SK-N-SH (cell line): ENCODE results near the gene ADCY10. TPM values are rescaled to one million over a fixed set of nuclear protein-coding genes. Genes with fewer than 3 reads are reported as not detected.

Experiments
- CTCF ChIA-PET: fragments of 300-600, 350-600 bp; formaldehyde crosslinking; extraction: SDS; loops from one replicate; lab custom pipeline; 2021; lab: Yijun Ruan, JAX
- POLR2A ChIA-PET: fragments of 350-600 bp; sonication (Branson Sonifier 250); formaldehyde crosslinking; extraction: SDS; loops from one replicate; lab custom pipeline; 2020; ENCODE audit warnings: antibody characterized with exemption, inconsistent platforms; lab: Yijun Ruan, JAX
- DNase-seq: peaks from one replicate; pipeline ENCODE4 v3.0.0; 2012
- H2AFZ ChIP-seq: fragments of 200-600 bp; sonication (generic); 2 replicates; pipeline ENCODE4 v1.8.1; 2016; ENCODE audit warnings: antibody characterized with exemption, mild to moderate bottlenecking, low read depth
- H3F3A ChIP-seq: fragments of 200-600 bp; sonication (generic); replicated peaks from 2 replicates; pipeline ENCODE3; 2016; ENCODE audit warnings: antibody characterized with exemption, mild to moderate bottlenecking; ENCODE audit not compliant: insufficient read depth
- H3K27ac ChIP-seq, 2 experiments: fragments of 200-500 bp in 1 of 2; fragments of 200-600 bp in 1 of 2; sonication (Bioruptor generic) in 1 of 2; sonication (generic), shearing (Covaris generic) in 1 of 2; 2 replicates each; pipeline versions ENCODE4 v1.5.1 to v1.6.1; 2014 to 2016; ENCODE audit warnings: low read depth in 2 of 2, inconsistent platforms in 1 of 2, low read length in 1 of 2, mild to moderate bottlenecking in 1 of 2, mixed read lengths in 1 of 2
- H3K27me3 ChIP-seq: fragments of 200-600 bp; sonication (generic), shearing (Covaris generic); 2 replicates; pipeline ENCODE4 v1.6.1; 2016; ENCODE audit warnings: mixed run types; ENCODE audit not compliant: insufficient read depth
- H3K36me3 ChIP-seq, 2 experiments: fragments of 200-500 bp in 1 of 2; fragments of 200-600 bp in 1 of 2; sonication (Bioruptor generic) in 1 of 2; sonication (generic) in 1 of 2; replicated peaks in 1 of 2; 2 replicates each; pipeline versions ENCODE3 to v1.5.1; 2014 to 2016; ENCODE audit warnings: low read length in 1 of 2, mild to moderate bottlenecking in 1 of 2; ENCODE audit not compliant: insufficient read depth in 2 of 2, control insufficient read depth in 1 of 2
- H3K4me1 ChIP-seq, 2 experiments: fragments of 200-500 bp in 1 of 2; fragments of 200-600 bp in 1 of 2; sonication (Bioruptor generic) in 1 of 2; sonication (generic), shearing (Covaris generic) in 1 of 2; 2 replicates each; pipeline versions ENCODE4 v1.5.1 to v1.6.1; 2014 to 2016; ENCODE audit warnings: low read depth in 1 of 2, low read length in 1 of 2, mixed run types in 1 of 2; ENCODE audit not compliant: insufficient read depth in 2 of 2, control insufficient read depth in 1 of 2
- H3K4me2 ChIP-seq: fragments of 200-600 bp; sonication (generic), shearing (Covaris generic); 2 replicates; pipeline ENCODE4 v1.6.1; 2017; ENCODE audit warnings: mixed run types
- H3K4me3 ChIP-seq, 2 experiments: fragments of 200-500 bp in 1 of 2; fragments of 200-600 bp in 1 of 2; sonication (Bioruptor generic) in 1 of 2; sonication (generic), shearing (Covaris generic) in 1 of 2; 2 replicates each; pipeline versions ENCODE4 v1.5.1 to v1.8.1; 2014 to 2016; ENCODE audit warnings: low read depth in 2 of 2, inconsistent platforms in 1 of 2, low read length in 1 of 2, mild to moderate bottlenecking in 1 of 2, mixed read lengths in 1 of 2, moderate library complexity in 1 of 2
- H3K79me2 ChIP-seq: fragments of 200-600 bp; sonication (generic); 2 replicates; pipeline ENCODE4 v1.8.1; 2017; ENCODE audit warnings: mild to moderate bottlenecking; ENCODE audit not compliant: insufficient read depth
- H3K9ac ChIP-seq: fragments of 200-600 bp; sonication (generic); 2 replicates; pipeline ENCODE4 v1.6.1; 2017; ENCODE audit warnings: mixed run types
- H3K9me2 ChIP-seq: fragments of 200-600 bp; sonication (generic); 2 replicates; pipeline ENCODE4 v1.6.1; 2017; ENCODE audit warnings: mixed run types
- H3K9me3 ChIP-seq: fragments of 200-600 bp; sonication (generic); 2 replicates; pipeline ENCODE4 v1.6.1; 2017; ENCODE audit warnings: mixed run types, mild to moderate bottlenecking, moderate library complexity
- H4K20me1 ChIP-seq: fragments of 200-600 bp; sonication (generic); 2 replicates; pipeline ENCODE4 v1.6.1; 2017; ENCODE audit warnings: mild to moderate bottlenecking, mixed run types; ENCODE audit not compliant: insufficient read depth
- CHD2 ChIP-seq: fragments of 150-350 bp; IDR thresholded peaks from 2 replicates; pipeline ENCODE4 v1.6.1; 2018; ENCODE audit warnings: low read length; ENCODE audit not compliant: partially characterized antibody
- ELF1 ChIP-seq: IDR thresholded peaks from 2 replicates; pipeline ENCODE4 v1.4.0; 2012
- EZH2phosphoT487 ChIP-seq: fragments of 200-600 bp; sonication (generic); IDR thresholded peaks from 2 replicates; pipeline ENCODE4 v1.6.1; 2017; ENCODE audit warnings: low read depth, mixed run types, mild to moderate bottlenecking, antibody characterized with exemption, moderate library complexity, borderline replicate concordance
- FOSL2 ChIP-seq: IDR thresholded peaks from 2 replicates; pipeline ENCODE4 v1.4.0; 2012; ENCODE audit warnings: low read depth, mild to moderate bottlenecking, moderate library complexity, borderline replicate concordance
- FOXJ3 ChIP-seq: sonication (generic); formaldehyde crosslinking; IDR thresholded peaks from 2 replicates; pipeline ENCODE4 v1.5.1; 2020; ENCODE audit warnings: mild to moderate bottlenecking, missing genetic modification reagents
- GABPA ChIP-seq: IDR thresholded peaks from 2 replicates; pipeline ENCODE4 v1.4.0; 2012; ENCODE audit warnings: low read depth, mild to moderate bottlenecking
- GATA2 ChIP-seq: sonication (generic); formaldehyde crosslinking; IDR thresholded peaks from 2 replicates; pipeline ENCODE4 v1.5.0; 2020; ENCODE audit warnings: mild to moderate bottlenecking, missing genetic modification reagents
- MEF2A ChIP-seq: IDR thresholded peaks from 2 replicates; pipeline ENCODE4 v1.4.0; 2012; ENCODE audit warnings: low read depth, borderline replicate concordance
- MXI1 ChIP-seq: IDR thresholded peaks from 2 replicates; pipeline ENCODE4 v1.6.1; 2012; ENCODE audit warnings: mild to moderate bottlenecking, low read depth, low read length, improper control_type of control experiment
- NRF1 ChIP-seq: IDR thresholded peaks from 2 replicates; pipeline ENCODE4 v1.6.1; 2012; ENCODE audit warnings: low read depth, mild to moderate bottlenecking, low read length
- RAD21 ChIP-seq: IDR thresholded peaks from 2 replicates; pipeline ENCODE4 v1.6.1; 2012; ENCODE audit warnings: mild to moderate bottlenecking, low read length
- RCOR1 ChIP-seq: fragments of 150-350 bp; IDR thresholded peaks from 2 replicates; pipeline ENCODE4 v1.6.1; 2017; ENCODE audit warnings: antibody characterized with exemption, low read length
- RFX5 ChIP-seq: IDR thresholded peaks from 2 replicates; pipeline ENCODE4 v1.6.1; 2012; ENCODE audit warnings: mild to moderate bottlenecking, improper control_type of control experiment, low read length
- TAF1 ChIP-seq: IDR thresholded peaks from 2 replicates; pipeline ENCODE4 v1.6.1; 2012; ENCODE audit warnings: low read depth, mild to moderate bottlenecking, low read length, moderate library complexity, borderline replicate concordance
- WGBS: methylation state at CpG from one replicate; pipeline ENCODE4 v1.1.6; 2017; ENCODE audit warnings: low lambda C conversion rate; 5-methylcytosine and 5-hydroxymethylcytosine counted together
- polyA plus RNA-seq, 3 experiments: library from polyadenylated mRNA; depleted of rRNA; stranded (reverse); fragments of >200 nt; gene quantifications; 2 replicates each; pipeline ENCODE4 v1.2.3, GENCODE V29; 2012
- TF ChIP-seq, protein P1 (sequence below): IDR thresholded peaks from 2 replicates; pipeline ENCODE4 v1.6.1; 2012; ENCODE audit warnings: mild to moderate bottlenecking, low read depth, low read length, moderate library complexity

Gene ADCY10
- polyA plus RNA-seq, 1 of the 3 experiments (the other 2 are of a cell fraction), result 0.10 TPM

DNA sequence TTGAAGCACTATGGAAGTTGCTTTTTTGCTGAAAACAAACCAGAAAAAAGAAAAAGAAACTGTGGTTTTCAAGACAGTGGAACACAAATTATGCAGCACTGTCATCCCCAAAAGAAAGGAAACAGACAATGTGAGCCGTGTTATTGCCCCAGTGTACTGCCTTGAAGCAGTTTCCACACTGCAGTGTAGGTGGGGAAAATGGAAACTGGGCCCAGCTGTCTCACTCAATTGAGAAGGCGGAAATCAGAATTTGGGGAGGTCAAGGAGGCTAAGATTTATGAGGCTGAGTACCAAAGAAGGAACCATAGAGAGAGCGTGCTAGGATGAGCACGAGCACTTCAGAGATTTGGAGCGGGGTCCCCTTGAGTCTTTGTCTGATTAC lies 136.7 kb downstream of the ADCY10 start:
- Histone ChIP-seq H4K20me1 (no peaks in the 10 kb centered on the region), H3K27ac (no peak overlapping the region), H3K4me2 (no peak overlapping the region), H3K79me2 (no peaks in the 10 kb centered on the region), H3F3A (peaks cover 8% of the 10 kb centered on the region), H2AFZ (no peak overlapping the region), H3K9ac (no peak overlapping the region), H3K4me3 (no peak overlapping the region), H3K9me3 (0 out of 2 replicates have a peak, but pooled peaks cover 7% of the 10 kb centered on the region), H3K4me1 (peaks cover 0 to 21% of the 10 kb centered on the region in 2 experiments; a peak in 1 of 4 replicates), H3K36me3 (peaks cover 64 to 67% of the 10 kb centered on the region in 2 experiments), H3K27me3 (no peaks in the 10 kb centered on the region), H3K9me2 (no peaks in the 10 kb centered on the region)
- WGBS, result 97% methylated on average over 5 of the region's 5 CpGs
- TF ChIP-seq FOSL2, result no peak
- TF ChIP-seq, protein P1, sequence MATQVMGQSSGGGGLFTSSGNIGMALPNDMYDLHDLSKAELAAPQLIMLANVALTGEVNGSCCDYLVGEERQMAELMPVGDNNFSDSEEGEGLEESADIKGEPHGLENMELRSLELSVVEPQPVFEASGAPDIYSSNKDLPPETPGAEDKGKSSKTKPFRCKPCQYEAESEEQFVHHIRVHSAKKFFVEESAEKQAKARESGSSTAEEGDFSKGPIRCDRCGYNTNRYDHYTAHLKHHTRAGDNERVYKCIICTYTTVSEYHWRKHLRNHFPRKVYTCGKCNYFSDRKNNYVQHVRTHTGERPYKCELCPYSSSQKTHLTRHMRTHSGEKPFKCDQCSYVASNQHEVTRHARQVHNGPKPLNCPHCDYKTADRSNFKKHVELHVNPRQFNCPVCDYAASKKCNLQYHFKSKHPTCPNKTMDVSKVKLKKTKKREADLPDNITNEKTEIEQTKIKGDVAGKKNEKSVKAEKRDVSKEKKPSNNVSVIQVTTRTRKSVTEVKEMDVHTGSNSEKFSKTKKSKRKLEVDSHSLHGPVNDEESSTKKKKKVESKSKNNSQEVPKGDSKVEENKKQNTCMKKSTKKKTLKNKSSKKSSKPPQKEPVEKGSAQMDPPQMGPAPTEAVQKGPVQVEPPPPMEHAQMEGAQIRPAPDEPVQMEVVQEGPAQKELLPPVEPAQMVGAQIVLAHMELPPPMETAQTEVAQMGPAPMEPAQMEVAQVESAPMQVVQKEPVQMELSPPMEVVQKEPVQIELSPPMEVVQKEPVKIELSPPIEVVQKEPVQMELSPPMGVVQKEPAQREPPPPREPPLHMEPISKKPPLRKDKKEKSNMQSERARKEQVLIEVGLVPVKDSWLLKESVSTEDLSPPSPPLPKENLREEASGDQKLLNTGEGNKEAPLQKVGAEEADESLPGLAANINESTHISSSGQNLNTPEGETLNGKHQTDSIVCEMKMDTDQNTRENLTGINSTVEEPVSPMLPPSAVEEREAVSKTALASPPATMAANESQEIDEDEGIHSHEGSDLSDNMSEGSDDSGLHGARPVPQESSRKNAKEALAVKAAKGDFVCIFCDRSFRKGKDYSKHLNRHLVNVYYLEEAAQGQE, result no peak
- no peak for TF ChIP-seq GATA2
- TF ChIP-seq NRF1, result no peak
- no peak for TF ChIP-seq FOXJ3
- TF ChIP-seq CHD2, result no peak
- TF ChIP-seq MXI1, result no peak
- TF ChIP-seq RFX5, result no peak
- no peak for TF ChIP-seq MEF2A
- no peak for TF ChIP-seq GABPA
- no peak for TF ChIP-seq RAD21
- TF ChIP-seq EZH2phosphoT487, result no peak
- no peak for TF ChIP-seq TAF1
- TF ChIP-seq ELF1, result no peak
- ChIA-PET POLR2A (no interaction called here), CTCF (no interaction called here)
- no peak for DNase-seq

DNA sequence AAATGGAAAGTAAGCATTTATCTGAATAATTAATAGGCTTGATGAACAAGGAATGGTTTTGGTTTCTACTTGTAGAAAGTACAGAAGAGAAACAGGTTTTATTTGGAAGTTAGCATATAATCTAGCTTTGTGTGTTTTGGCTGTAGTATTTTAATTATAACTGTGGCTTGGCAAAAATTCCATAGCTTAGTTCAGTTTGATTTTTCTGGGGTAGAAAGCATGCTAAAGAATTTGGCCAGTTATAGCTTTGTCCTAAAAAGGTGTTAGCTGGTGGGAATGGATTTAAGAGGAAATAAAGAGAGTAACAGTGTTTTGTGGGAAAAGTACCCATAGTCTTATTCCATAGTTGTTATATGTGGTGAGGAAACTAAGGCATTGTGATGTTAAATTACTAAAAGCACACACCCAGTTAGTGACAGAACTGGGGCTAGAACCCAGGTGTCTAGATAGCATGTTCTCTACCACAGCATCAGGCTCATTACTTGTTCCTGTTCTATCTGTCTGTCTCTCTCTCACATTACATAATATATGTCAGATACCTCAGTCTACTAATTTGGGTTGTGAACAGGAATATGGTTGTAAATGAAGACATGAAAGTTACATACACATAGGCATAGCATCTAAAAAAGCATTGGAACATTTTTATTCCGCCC lies 137.2 kb downstream of the ADCY10 start:
- Histone ChIP-seq H3K4me1 (peaks cover 0 to 21% of the 10 kb centered on the region in 2 experiments; a peak in 1 of 4 replicates), H3K9me3 (0 out of 2 replicates have a peak, but pooled peaks cover 7% of the 10 kb centered on the region), H4K20me1 (no peaks in the 10 kb centered on the region), H3K27ac (no peak overlapping the region), H3K9me2 (no peaks in the 10 kb centered on the region), H3K79me2 (no peaks in the 10 kb centered on the region), H2AFZ (no peak overlapping the region), H3F3A (peaks cover 3% of the 10 kb centered on the region), H3K36me3 (peaks cover 62 to 69% of the 10 kb centered on the region in 2 experiments), H3K4me2 (no peak overlapping the region), H3K4me3 (no peak overlapping the region), H3K9ac (no peak overlapping the region), H3K27me3 (no peaks in the 10 kb centered on the region)
- no peak for DNase-seq
- POLR2A ChIA-PET, result no interaction called here
- 97% methylated on average over 1 of the region's 1 CpG for WGBS
- no peak for TF ChIP-seq RCOR1
- no peak for TF ChIP-seq NRF1
- CTCF ChIA-PET, result interaction anchor here (1.6 kb wide), 1 partner anchor 15 kb away, joined by 3 read pairs; no protein-coding TSS in a partner anchor
